Measurements from ENCODE around the gene NT5DC4. TPM values are rescaled to one million over a fixed set of nuclear protein-coding genes. Genes with fewer than 3 reads are reported as not detected.

The NT5DC4 gene
- total RNA-seq, 2 donors from 2014 or later: not detected

- H3K9me3 Mint-ChIP-seq: no peaks in the 10 kb centered on the region
- 93 to 97% methylated on average over 5 to 7 of the region's 7 CpGs for WGBS, 2 experiments (ENCODE audit: insufficient coverage in 1 of 2, insufficient read length in 1 of 2)
- peaks cover 15% of the 10 kb centered on the region for H3K4me1 ChIP-seq (ENCODE audit: control insufficient read depth, insufficient read depth, low read length)
- no peaks in the 10 kb centered on the region for H3K9me3 ChIP-seq (ENCODE audit: control insufficient read depth, low read length)
- no peak for TF ChIP-seq CTCF (conservative IDR thresholded peaks at IDR 0.05)
- no peak overlapping the region for H3K9ac ChIP-seq (ENCODE audit: extremely low read depth, low read length, poor library complexity, severe bottlenecking)
- H3K27ac Mint-ChIP-seq: no peak overlapping the region
- H3K4me1 Mint-ChIP-seq: peaks cover 21% of the 10 kb centered on the region
- H3K36me3 Mint-ChIP-seq (ENCODE audit: low read depth): no peaks in the 10 kb centered on the region
- no peak for DNase-seq
- H3K4me3 ChIP-seq (ENCODE audit: low read length): no peak overlapping the region
- H3K36me3 ChIP-seq (ENCODE audit: control insufficient read depth, insufficient read depth, low read length): no peaks in the 10 kb centered on the region
- H3K27me3 Mint-ChIP-seq (ENCODE audit: insufficient read depth): no peaks in the 10 kb centered on the region
- H3K27me3 ChIP-seq (ENCODE audit: control insufficient read depth, insufficient read depth, low read length, poor library complexity, severe bottlenecking): no peaks in the 10 kb centered on the region
- H3K27ac ChIP-seq (ENCODE audit: low read depth, low read length): no peak overlapping the region
- H3K4me3 Mint-ChIP-seq: no peak overlapping the region
Measured at GRCh38 chr2:112682101-112682500, 38.7 kb upstream of the NT5DC4 start.

GRCh38 chr2:112683550-112684414 lies 37.0 kb upstream of the NT5DC4 start:
- 85 to 94% methylated on average over 7 to 12 of the region's 12 CpGs for WGBS, 2 experiments (ENCODE audit: insufficient coverage in 1 of 2, insufficient read length in 1 of 2)
- H3K9me3 ChIP-seq (ENCODE audit: control insufficient read depth, low read length): no peaks in the 10 kb centered on the region
- no peak for TF ChIP-seq CTCF (conservative IDR thresholded peaks at IDR 0.05)
- Mint-ChIP-seq H3K4me1 (peaks cover 21% of the 10 kb centered on the region), H3K36me3 (ENCODE audit: low read depth) (no peaks in the 10 kb centered on the region), H3K9me3 (no peaks in the 10 kb centered on the region), H3K27ac (peak overlapping the region; percentile 45), H3K4me3 (no peak overlapping the region), H3K27me3 (ENCODE audit: insufficient read depth) (no peaks in the 10 kb centered on the region)
- no peak overlapping the region for H3K4me3 ChIP-seq (ENCODE audit: low read length)
- H3K4me1 ChIP-seq (ENCODE audit: control insufficient read depth, insufficient read depth, low read length): peaks cover 15% of the 10 kb centered on the region
- H3K27me3 ChIP-seq (ENCODE audit: control insufficient read depth, insufficient read depth, low read length, poor library complexity, severe bottlenecking): no peaks in the 10 kb centered on the region
- no peak overlapping the region for H3K27ac ChIP-seq (ENCODE audit: low read depth, low read length)
- peak; percentile 76 for DNase-seq
- H3K9ac ChIP-seq (ENCODE audit: extremely low read depth, low read length, poor library complexity, severe bottlenecking): no peak overlapping the region
- no peaks in the 10 kb centered on the region for H3K36me3 ChIP-seq (ENCODE audit: control insufficient read depth, insufficient read depth, low read length)

- WGBS, 2 experiments (ENCODE audit: insufficient coverage in 1 of 2, insufficient read length in 1 of 2): 90% methylated on average over 2 of the region's 3 CpGs; no CpG with 5 or more reads in 1 of the 2 experiments
- H3K27me3 Mint-ChIP-seq (ENCODE audit: insufficient read depth): no peaks in the 10 kb centered on the region
- no peaks in the 10 kb centered on the region for H3K36me3 ChIP-seq (ENCODE audit: control insufficient read depth, insufficient read depth, low read length)
- no peaks in the 10 kb centered on the region for H3K36me3 Mint-ChIP-seq (ENCODE audit: low read depth)
- no peaks in the 10 kb centered on the region for H3K27me3 ChIP-seq (ENCODE audit: control insufficient read depth, insufficient read depth, low read length, poor library complexity, severe bottlenecking)
- H3K4me1 Mint-ChIP-seq: peaks cover 21% of the 10 kb centered on the region
- no peak overlapping the region for H3K4me3 ChIP-seq (ENCODE audit: low read length)
- no peaks in the 10 kb centered on the region for H3K9me3 Mint-ChIP-seq
- TF ChIP-seq CTCF (conservative IDR thresholded peaks at IDR 0.05): no peak
- H3K4me1 ChIP-seq (ENCODE audit: control insufficient read depth, insufficient read depth, low read length): peaks cover 15% of the 10 kb centered on the region
- no peaks in the 10 kb centered on the region for H3K9me3 ChIP-seq (ENCODE audit: control insufficient read depth, low read length)
- no peak overlapping the region for H3K4me3 Mint-ChIP-seq
- H3K27ac Mint-ChIP-seq: no peak overlapping the region
- DNase-seq: no peak
- no peak overlapping the region for H3K27ac ChIP-seq (ENCODE audit: low read depth, low read length)
- H3K9ac ChIP-seq (ENCODE audit: extremely low read depth, low read length, poor library complexity, severe bottlenecking): no peak overlapping the region
Measured at GRCh38 chr2:112684415-112684775, 36.4 kb upstream of the NT5DC4 start.
